GM13976 (cell line): ENCODE measurements around the gene BMAL1.
"Not testable (repeated sequence)": the region's sequence is repeated elsewhere in the genome, so short reads cannot be mapped to it uniquely, and the experiment has no call there.

Source experiments
- DNase-seq: peaks from one replicate; pipeline ENCODE4 v3.0.0; 2012; ENCODE audit warnings: low spot score
- CTCF ChIP-seq: IDR thresholded peaks from 2 replicates; pipeline ENCODE4 v1.5.1; 2012; ENCODE audit warnings: borderline replicate concordance, mild to moderate bottlenecking; ENCODE audit not compliant: insufficient read depth; ENCODE audit errors: extremely low read depth, missing control alignments, control extremely low read depth
- in situ Hi-C: fragments of 300-500 bp; cut with MboI; formaldehyde crosslinking; loops from one replicate; pipeline ENCODE4 v1.12.0; 2022; ENCODE audit warnings: low sequenced_read_pairs, mixed read lengths, inconsistent platforms; ENCODE audit not compliant: unreplicated experiment

The BMAL1 gene

DNA sequence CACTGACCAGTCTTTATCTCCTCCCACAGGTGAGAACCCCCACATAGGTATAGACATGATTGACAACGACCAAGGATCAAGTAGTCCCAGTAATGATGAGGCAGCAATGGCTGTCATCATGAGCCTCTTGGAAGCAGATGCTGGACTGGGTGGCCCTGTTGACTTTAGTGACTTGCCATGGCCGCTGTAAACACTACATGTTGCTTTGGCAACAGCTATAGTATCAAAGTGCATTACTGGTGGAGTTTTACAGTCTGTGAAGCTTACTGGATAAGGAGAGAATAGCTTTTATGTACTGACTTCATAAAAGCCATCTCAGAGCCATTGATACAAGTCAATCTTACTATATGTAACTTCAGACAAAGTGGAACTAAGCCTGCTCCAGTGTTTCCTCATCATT lies 109.0 kb downstream of the BMAL1 start:
- TF ChIP-seq CTCF, result no peak
- in situ Hi-C loops, result no loop called here
- DNase-seq, result no peak

- in situ Hi-C loops, result no loop called here
- no peak for DNase-seq
- TF ChIP-seq CTCF, result no peak
Measured at GRCh38 chr11:13388741-13389140, 111.2 kb downstream of the BMAL1 start.

GRCh38 chr11:13391217-13391616 lies 113.6 kb downstream of the BMAL1 start:
- in situ Hi-C loops, result no loop called here
- TF ChIP-seq CTCF, result no peak
- DNase-seq, result no peak

DNA sequence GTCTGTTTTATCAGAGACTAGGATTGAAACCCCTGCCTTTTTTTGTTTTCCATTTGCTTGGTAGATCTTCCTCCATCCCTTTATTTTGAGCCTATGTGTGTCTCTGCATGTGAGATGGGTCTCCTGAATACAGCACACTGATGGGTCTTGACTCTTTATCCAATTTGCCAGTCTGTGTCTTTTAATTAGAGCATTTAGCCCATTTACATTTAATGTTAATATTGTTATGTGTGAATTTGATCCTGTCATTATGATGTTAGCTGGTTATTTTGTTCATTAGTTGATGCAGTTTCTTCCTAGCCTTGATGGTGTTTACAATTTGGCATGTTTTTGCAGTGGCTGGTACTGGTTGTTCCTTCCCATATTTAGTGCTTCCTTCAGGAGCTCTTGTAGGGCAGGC lies 120.7 kb downstream of the BMAL1 start:
- DNase-seq, result not testable (repeated sequence)

GRCh38 chr11:13405220-13405619 lies 127.6 kb downstream of the BMAL1 start:
- no peak for TF ChIP-seq CTCF
- DNase-seq, result no peak
- in situ Hi-C loops, result no loop called here

More for the DNA sequence above, 120.7 kb downstream of the BMAL1 start:
- in situ Hi-C loops, result not testable (repeated sequence)

GRCh38 chr11:13415201-13415600 lies 137.6 kb downstream of the BMAL1 start:
- TF ChIP-seq CTCF, result no peak
- in situ Hi-C loops, result no loop called here

DNA sequence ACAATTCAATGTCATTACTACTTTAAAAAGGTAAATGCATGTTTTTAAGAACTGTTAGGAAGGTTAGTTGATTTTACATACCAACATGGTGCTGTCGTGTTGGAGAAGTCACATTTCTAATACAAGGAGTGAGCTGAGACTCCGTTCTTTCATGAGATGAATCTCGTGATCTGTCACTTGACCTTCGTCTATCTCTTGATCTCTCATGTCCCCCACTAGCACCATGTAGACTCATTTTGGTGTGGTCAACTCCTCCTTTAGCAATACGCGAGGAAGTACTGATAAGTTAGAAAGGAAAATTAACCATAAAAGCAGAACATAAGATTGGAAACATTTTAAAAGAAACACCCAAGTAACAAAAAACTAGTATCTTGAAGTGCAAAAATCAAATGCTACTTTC lies 144.0 kb downstream of the BMAL1 start:
- in situ Hi-C loops, result no loop called here
- no peak for DNase-seq
- TF ChIP-seq CTCF, result no peak

More at GRCh38 chr11:13415201-13415600, 137.6 kb downstream of the BMAL1 start:
- no peak for DNase-seq

- no peak for TF ChIP-seq CTCF
- in situ Hi-C loops, result no loop called here
- no peak for DNase-seq
Measured at GRCh38 chr11:13423372-13423771, 145.8 kb downstream of the BMAL1 start.
